Effector memory CD4-positive, alpha-beta T cell (primary cell): Measurements from ENCODE around the gene FAM234B.

ENCODE experiments used
- DNase-seq, 3 donors: peaks; one replicate each; pipeline ENCODE4 v3.0.0-alpha.2; 2020
- H3K27ac ChIP-seq: 2 replicates; pipeline ENCODE4 v1.7.0; 2013; ENCODE audit warnings: mild to moderate bottlenecking, low read length, moderate library complexity; ENCODE audit not compliant: insufficient read depth, poor library complexity, severe bottlenecking
- H3K27me3 ChIP-seq: replicated peaks from 2 replicates; pipeline ENCODE4 v1.7.0; 2013; ENCODE audit warnings: mild to moderate bottlenecking, low read length; ENCODE audit not compliant: insufficient read depth, control insufficient read depth, poor library complexity, severe bottlenecking
- H3K36me3 ChIP-seq: 2 replicates; pipeline ENCODE4 v1.7.0; 2013; ENCODE audit warnings: mild to moderate bottlenecking, low read length, moderate library complexity; ENCODE audit not compliant: control insufficient read depth, insufficient read depth
- H3K4me1 ChIP-seq: 2 replicates; pipeline ENCODE4 v1.7.0; 2013; ENCODE audit warnings: low read length, mild to moderate bottlenecking; ENCODE audit not compliant: control insufficient read depth, insufficient read depth, poor library complexity, severe bottlenecking
- H3K4me3 ChIP-seq: 2 replicates; pipeline ENCODE4 v1.7.0; 2013; ENCODE audit warnings: low read length, low read depth, mild to moderate bottlenecking; ENCODE audit not compliant: insufficient read depth, poor library complexity, severe bottlenecking
- H3K9me3 ChIP-seq: 2 replicates; pipeline ENCODE4 v1.7.0; 2013; ENCODE audit warnings: mild to moderate bottlenecking, low read length, moderate library complexity; ENCODE audit not compliant: control insufficient read depth

The FAM234B gene

DNA sequence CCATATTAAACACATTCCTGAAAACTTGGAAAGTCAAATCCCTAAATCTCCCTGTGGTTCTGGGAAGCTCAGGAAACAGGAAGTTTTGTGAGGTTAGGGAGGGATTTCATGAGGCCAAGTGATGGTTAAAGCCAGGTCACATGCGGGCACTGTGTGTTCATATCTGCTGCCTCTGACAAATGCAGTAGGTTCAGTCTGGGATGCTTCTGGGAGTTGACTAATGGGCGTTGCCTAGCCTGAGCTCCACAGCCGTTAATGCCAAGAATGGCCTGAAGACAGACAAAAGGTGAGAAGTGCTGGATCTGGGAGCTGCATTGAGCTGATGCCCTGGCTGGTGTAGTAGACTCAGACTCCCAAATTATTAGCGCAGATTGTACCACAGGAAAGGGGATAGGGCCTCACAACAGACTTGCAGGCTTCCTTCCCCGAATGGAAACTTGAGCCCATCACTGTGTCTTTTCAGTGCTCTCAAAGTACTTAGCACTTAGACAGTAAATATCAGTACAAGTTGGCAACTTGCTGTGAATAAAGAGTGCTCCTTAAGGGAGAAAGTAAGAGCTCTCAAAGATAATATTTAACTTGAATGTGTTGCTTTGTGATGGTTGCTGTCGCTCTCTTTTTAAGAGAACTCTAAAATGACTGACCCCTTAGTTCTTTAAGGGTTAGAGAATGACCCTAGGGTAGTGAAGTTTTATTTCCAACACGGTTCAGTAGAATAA lies 41.9 kb downstream of the FAM234B start:
- Histone ChIP-seq H3K4me3 (no peak overlapping the region), H3K27ac (no peak overlapping the region), H3K27me3 (no peaks in the 10 kb centered on the region), H3K4me1 (no peaks in the 10 kb centered on the region), H3K36me3 (no peaks in the 10 kb centered on the region), H3K9me3 (no peaks in the 10 kb centered on the region)
- no peak for DNase-seq

DNA sequence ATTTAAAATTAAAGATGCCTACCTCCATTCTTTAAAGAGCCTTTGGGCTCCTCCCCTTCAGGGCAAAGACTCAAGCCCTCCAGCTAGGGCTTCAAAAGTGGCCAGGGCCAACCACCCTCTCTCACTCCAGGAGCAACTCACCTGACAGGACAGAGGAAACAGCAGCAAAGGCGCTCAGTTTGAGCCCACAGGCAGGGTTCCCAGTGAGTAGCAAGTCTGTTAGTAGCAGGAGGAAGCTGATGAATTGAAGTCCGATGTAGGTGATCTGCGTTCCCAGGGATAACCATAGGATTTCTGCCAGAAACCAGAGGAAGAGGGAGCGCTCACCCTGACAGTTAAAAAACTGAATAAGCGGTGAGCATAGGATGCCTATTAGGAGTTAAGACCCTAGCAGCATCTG lies 43.6 kb downstream of the FAM234B start:
- Histone ChIP-seq H3K27ac (no peak overlapping the region), H3K36me3 (no peaks in the 10 kb centered on the region), H3K9me3 (no peaks in the 10 kb centered on the region), H3K4me1 (no peaks in the 10 kb centered on the region), H3K4me3 (no peak overlapping the region), H3K27me3 (no peaks in the 10 kb centered on the region)
- DNase-seq = no peak

DNA sequence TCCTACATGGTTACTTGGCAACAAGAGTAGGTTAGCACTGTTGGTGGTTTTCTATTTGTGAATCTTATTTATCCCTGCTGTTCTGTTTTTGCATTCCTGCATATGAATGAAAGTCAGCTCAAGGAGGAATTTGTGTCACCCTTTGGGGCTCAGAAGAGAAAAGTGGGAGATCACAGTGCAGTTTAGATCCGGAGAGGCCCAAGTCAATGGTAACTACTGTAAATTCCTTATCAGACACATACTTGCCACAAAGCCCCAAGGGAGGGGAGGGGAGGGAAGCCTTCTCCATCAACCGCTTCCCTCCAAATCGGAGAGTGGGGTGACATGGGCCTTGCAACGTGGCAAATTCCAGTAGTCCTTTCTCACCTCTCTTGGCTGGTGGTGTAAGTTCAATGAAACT lies 44.3 kb downstream of the FAM234B start:
- Histone ChIP-seq H3K9me3 (no peaks in the 10 kb centered on the region), H3K4me3 (no peak overlapping the region), H3K4me1 (no peaks in the 10 kb centered on the region), H3K36me3 (no peaks in the 10 kb centered on the region), H3K27ac (no peak overlapping the region), H3K27me3 (no peaks in the 10 kb centered on the region)
- DNase-seq = no peak

DNA sequence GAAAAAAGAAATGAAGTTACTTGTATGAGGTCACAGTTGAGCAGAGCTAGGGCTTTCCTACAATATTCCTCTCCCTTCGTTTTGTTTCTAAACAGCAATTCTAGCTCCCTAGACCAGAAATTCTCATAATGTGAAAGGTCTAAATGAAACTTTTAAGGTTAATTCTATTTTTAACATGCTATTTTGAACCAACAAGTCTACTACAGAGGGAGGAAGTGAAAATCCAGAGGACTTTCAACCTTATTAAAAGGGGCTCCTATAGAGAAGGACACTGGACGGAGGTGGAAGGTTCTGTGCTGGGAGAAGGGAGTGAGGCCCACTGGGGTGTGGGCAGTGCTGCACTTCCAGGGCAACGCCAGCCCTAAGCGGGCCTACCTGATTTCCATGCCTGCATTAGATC lies 45.9 kb downstream of the FAM234B start:
- no peaks in the 10 kb centered on the region for H3K9me3 ChIP-seq
- H3K36me3 ChIP-seq = no peaks in the 10 kb centered on the region
- no peak for DNase-seq

DNA sequence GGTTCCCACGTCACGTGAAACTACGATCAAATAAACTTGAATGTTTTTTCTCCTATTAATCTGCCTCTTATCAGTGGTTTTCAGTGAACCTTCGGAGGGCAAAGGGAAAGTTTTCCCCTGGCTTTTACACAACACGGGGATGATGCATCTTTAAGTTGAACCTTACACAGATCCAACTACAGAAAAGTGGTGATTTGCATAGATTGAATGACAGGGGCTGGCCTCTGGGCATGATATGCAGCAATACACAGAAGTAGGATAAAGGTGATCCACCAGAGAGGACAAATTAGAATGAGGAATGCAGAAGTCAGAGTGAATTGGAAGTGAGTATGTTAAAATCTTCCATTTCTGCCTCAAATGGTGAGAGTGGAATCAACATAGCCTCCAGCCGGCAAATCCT lies 47.7 kb downstream of the FAM234B start:
- no peaks in the 10 kb centered on the region for H3K9me3 ChIP-seq
- no peak overlapping the region for H3K27ac ChIP-seq
- no peaks in the 10 kb centered on the region for H3K27me3 ChIP-seq
- no peak for DNase-seq
- H3K36me3 ChIP-seq = no peaks in the 10 kb centered on the region
- no peak overlapping the region for H3K4me3 ChIP-seq
- H3K4me1 ChIP-seq = no peaks in the 10 kb centered on the region

More for the DNA sequence above, 45.9 kb downstream of the FAM234B start:
- Histone ChIP-seq H3K4me3 (no peak overlapping the region), H3K4me1 (no peaks in the 10 kb centered on the region), H3K27me3 (no peaks in the 10 kb centered on the region), H3K27ac (no peak overlapping the region)

GRCh38 chr12:13093191-13093847 lies 49.1 kb downstream of the FAM234B start:
- H3K4me3 ChIP-seq = no peak overlapping the region
- H3K4me1 ChIP-seq = peaks cover 2% of the 10 kb centered on the region
- H3K27ac ChIP-seq = no peak overlapping the region
- no peaks in the 10 kb centered on the region for H3K9me3 ChIP-seq
- no peaks in the 10 kb centered on the region for H3K27me3 ChIP-seq
- no peaks in the 10 kb centered on the region for H3K36me3 ChIP-seq
- no peak for DNase-seq

- Histone ChIP-seq H3K27ac (no peak overlapping the region), H3K4me1 (peaks cover 5% of the 10 kb centered on the region), H3K36me3 (no peaks in the 10 kb centered on the region), H3K4me3 (no peak overlapping the region), H3K9me3 (no peaks in the 10 kb centered on the region), H3K27me3 (no peaks in the 10 kb centered on the region)
- no peak for DNase-seq
Observed at GRCh38 chr12:13093848-13094220, 49.7 kb downstream of the FAM234B start.

GRCh38 chr12:13094367-13094766 lies 50.2 kb downstream of the FAM234B start:
- Histone ChIP-seq H3K9me3 (no peaks in the 10 kb centered on the region), H3K4me3 (no peak overlapping the region), H3K27me3 (no peaks in the 10 kb centered on the region), H3K36me3 (no peaks in the 10 kb centered on the region), H3K27ac (no peak overlapping the region), H3K4me1 (peaks cover 10% of the 10 kb centered on the region)
- no peak for DNase-seq

DNA sequence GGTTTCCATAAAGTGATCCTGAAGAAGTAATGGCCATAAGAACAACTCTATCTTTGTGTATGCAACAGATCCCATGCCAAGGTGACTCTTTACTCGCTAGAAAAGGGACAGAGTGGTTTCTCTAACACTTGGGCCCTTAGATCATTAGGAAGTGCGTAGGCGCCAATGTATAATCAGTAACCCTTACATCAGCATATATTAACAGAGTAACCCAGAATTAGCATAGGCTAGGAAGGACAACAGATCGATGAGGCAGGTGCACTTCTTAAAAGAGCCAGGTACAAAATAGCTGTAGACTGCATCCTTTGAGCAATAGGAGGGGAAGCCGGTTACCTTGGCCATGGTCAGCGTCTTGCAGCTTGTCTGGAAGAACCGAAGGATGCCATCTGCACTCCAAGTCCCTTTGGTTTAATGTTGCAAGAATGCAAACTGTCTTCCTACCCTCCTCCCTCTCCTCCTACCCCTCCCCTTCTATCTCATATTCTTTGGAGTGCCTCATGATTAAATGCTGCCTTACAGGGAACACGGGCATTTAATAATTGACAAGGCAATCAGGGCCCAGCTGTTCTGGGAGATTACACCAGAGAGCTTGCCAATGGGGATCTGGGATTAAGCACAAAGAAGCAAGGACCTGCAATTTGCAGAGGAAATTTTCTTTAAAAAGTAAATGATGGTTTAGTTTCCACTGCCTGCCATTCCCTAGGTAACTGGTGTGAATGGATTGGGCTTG lies 51.2 kb downstream of the FAM234B start:
- Histone ChIP-seq H3K36me3 (no peaks in the 10 kb centered on the region), H3K4me1 (peaks cover 11% of the 10 kb centered on the region), H3K4me3 (no peak overlapping the region), H3K27me3 (no peaks in the 10 kb centered on the region), H3K9me3 (no peaks in the 10 kb centered on the region), H3K27ac (no peak overlapping the region)
- no peak for DNase-seq

DNA sequence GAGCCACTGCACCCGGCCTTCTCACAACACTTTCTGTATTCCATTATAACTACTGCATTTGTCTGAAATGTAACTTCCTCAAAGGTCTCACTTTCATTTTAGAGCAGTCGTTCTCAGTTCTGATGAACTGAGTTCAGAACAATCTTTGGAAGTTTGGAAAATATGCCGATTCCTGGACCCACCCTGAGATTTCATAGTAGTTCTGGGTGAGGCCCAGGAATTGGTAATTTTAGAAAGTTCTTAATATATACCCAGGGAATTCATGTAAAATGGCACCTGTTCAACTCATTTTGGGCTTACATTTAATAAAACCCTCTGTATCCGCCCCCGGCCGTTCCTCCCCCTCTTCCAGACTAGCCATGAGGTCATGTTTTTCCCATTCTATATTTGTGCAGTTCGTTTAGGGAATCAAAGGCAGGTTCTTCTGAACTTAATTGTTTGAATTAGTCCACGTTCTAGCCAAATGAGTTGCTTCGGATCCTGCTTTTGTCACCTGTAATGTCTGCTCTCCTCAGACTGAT lies 53.4 kb downstream of the FAM234B start:
- Histone ChIP-seq H3K9me3 (no peaks in the 10 kb centered on the region), H3K27me3 (no peaks in the 10 kb centered on the region), H3K36me3 (no peaks in the 10 kb centered on the region), H3K27ac (no peak overlapping the region), H3K4me1 (peaks cover 24% of the 10 kb centered on the region), H3K4me3 (no peak overlapping the region)
- DNase-seq = no peak
